ENCODE data around the gene RNF224. TPM values are rescaled to one million over a fixed set of nuclear protein-coding genes. Genes with fewer than 3 reads are reported as not detected.

RNF224 gene
- polyA plus RNA-seq, 4 donors, result 3.6 to 20.1 (median 12.5) TPM

GRCh38 chr9:137225699-137226331 lies 1.5 kb upstream of the RNF224 start:
- no peak for DNase-seq (ENCODE audit: low read depth in 4 of 4, low spot score in 2 of 4)

GRCh38 chr9:137226338-137227053 lies 806 bp upstream of the RNF224 start:
- no peak for DNase-seq (ENCODE audit: low read depth in 4 of 4, low spot score in 2 of 4)

- DNase-seq (ENCODE audit: low read depth in 4 of 4, low spot score in 2 of 4), result no peak
Measured at GRCh38 chr9:137227853-137228505, 677 bp downstream of the RNF224 start.

- no peak for DNase-seq (ENCODE audit: low read depth in 4 of 4, low spot score in 2 of 4)
Measured at GRCh38 chr9:137228506-137228967, 1.2 kb downstream of the RNF224 start.

GRCh38 chr9:137228968-137229896 lies 1.9 kb downstream of the RNF224 start:
- no peak for DNase-seq (ENCODE audit: low read depth in 4 of 4, low spot score in 2 of 4)

GRCh38 chr9:137229903-137230704 lies 2.8 kb downstream of the RNF224 start:
- no peak for DNase-seq (ENCODE audit: low read depth in 4 of 4, low spot score in 2 of 4)

GRCh38 chr9:137230705-137231371 lies 3.5 kb downstream of the RNF224 start, which contains the start of gene SLC34A3:
Gene SLC34A3 (plus strand): TSS chr9:137230901. CDS start chr9:137231703, 802 bp downstream.
- no peak for DNase-seq (ENCODE audit: low read depth in 4 of 4, low spot score in 2 of 4)

GRCh38 chr9:137231372-137232039 lies 4.2 kb downstream of the RNF224 start:
- no peak for DNase-seq (ENCODE audit: low read depth in 4 of 4, low spot score in 2 of 4)

GRCh38 chr9:137232101-137232500 lies 4.8 kb downstream of the RNF224 start:
- no peak for DNase-seq (ENCODE audit: low read depth in 4 of 4, low spot score in 2 of 4)

GRCh38 chr9:137232510-137232909 lies 5.2 kb downstream of the RNF224 start:
- no peak for DNase-seq (ENCODE audit: low read depth in 4 of 4, low spot score in 2 of 4)

- no peak for DNase-seq (ENCODE audit: low read depth in 4 of 4, low spot score in 2 of 4)
Measured at GRCh38 chr9:137233143-137233980, 6.1 kb downstream of the RNF224 start.

- no peak for DNase-seq (ENCODE audit: low read depth in 4 of 4, low spot score in 2 of 4)
Measured at GRCh38 chr9:137234055-137234697, 6.9 kb downstream of the RNF224 start.

GRCh38 chr9:137234758-137235423 lies 7.6 kb downstream of the RNF224 start:
- DNase-seq (ENCODE audit: low read depth in 4 of 4, low spot score in 2 of 4), result no peak

GRCh38 chr9:137235424-137236237 lies 8.3 kb downstream of the RNF224 start:
- no peak for DNase-seq (ENCODE audit: low read depth in 4 of 4, low spot score in 2 of 4)

- DNase-seq (ENCODE audit: low read depth in 4 of 4, low spot score in 2 of 4), result peak in 1 of 4 donors; percentile 73
Measured at GRCh38 chr9:137236238-137236935, 9.1 kb downstream of the RNF224 start.

Data from left renal cortex interstitium (tissue), 4 donors.